Stimulated activated CD8-positive, alpha-beta memory T cell treated with anti-CD3 and anti-CD28 coated beads, Interleukin-12 subunit alpha, Interleukin-12 subunit beta, amount 100 ng/mL, for 4 hours (primary cell): Measurements from ENCODE around the gene GUCY2C.

ENCODE experiments used
- DNase-seq: peaks from one replicate; pipeline ENCODE4 v3.0.0-alpha.2; 2020; ENCODE audit warnings: low read depth

GUCY2C gene

DNA sequence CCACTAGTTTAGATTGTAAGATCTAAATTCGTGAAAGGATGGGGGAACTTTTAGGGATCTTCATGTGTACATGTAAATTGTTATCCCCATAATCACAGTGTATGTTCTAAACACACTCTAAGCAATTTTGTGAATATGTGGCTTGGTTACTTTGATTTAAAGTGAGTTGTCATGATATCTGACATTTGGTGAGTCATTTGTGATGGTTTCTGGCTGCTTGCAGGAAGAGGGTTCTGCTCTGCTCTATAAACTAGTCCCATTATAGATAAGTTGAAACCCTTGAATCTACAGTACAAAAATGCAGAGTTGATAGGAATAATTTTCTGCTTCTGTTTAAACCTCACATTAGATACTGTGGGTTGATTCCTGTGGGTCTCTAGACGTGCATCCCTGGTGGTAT lies 14.8 kb downstream of the GUCY2C start:
- no peak for DNase-seq

DNA sequence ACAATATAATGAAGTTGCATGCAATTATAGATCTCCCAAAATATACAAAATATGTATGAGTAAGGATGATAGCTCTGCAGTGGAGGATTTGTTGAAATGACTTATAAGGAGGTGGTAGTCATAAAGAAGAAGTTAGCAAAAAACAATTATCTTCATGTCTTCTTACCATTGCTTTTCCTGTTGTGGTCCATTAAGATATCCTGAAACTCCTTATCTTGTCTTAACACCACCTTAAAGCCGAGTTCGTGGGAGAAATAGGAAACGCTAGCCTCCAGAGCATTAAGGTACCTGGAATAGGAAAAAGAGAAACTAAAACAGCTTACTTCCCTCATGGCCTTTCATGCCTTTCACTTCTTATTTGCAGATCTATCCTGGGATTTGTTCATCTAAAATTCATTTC lies 15.2 kb downstream of the GUCY2C start:
- DNase-seq, result no peak

DNA sequence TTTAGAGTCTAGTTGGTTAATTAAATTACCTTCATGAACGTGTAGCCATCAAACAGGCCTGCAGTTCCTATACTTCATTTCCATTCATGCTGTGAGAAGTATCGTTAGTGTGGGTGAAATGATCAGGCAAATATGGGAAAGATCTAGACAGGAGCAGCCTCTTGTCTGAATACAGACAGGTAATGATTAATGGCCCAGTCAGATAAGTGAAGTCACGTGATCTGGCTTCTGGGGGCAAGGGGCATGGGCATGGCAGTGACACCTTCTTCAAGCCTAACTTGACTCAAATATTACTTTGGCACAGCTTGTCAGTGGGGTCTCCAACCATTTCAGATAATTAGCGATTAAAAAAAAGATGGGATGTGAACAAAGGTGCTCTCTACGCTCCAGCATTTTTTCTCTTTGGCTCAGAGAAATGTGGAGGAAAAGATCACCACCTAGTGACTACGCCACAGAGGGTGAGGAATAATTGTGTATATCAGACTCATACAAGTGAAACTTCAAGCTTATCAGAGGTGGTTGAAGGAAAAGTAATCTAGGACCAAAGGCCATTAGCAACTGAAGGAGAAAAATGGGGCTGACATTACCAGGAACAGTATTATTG lies 17.8 kb downstream of the GUCY2C start:
- no peak for DNase-seq

DNA sequence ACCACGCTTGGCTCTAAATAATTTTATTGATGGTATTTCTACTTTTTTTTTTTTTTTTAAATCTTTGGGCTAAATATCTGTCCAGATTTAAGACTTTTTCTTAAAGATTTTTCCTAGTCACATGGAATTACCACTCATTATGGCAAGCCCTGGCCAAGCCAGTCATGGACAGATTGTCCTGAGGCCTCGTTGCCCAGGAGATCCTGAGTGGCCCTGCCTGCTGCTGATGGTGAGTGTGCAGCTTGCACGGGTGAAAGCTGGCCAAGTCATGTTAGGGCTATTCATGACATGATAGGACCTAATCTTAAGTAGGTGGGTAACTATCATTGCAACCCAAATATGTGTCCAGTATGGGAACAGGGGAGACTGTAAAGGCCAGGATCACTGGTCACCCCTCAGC lies 27.8 kb downstream of the GUCY2C start:
- DNase-seq, result no peak

DNA sequence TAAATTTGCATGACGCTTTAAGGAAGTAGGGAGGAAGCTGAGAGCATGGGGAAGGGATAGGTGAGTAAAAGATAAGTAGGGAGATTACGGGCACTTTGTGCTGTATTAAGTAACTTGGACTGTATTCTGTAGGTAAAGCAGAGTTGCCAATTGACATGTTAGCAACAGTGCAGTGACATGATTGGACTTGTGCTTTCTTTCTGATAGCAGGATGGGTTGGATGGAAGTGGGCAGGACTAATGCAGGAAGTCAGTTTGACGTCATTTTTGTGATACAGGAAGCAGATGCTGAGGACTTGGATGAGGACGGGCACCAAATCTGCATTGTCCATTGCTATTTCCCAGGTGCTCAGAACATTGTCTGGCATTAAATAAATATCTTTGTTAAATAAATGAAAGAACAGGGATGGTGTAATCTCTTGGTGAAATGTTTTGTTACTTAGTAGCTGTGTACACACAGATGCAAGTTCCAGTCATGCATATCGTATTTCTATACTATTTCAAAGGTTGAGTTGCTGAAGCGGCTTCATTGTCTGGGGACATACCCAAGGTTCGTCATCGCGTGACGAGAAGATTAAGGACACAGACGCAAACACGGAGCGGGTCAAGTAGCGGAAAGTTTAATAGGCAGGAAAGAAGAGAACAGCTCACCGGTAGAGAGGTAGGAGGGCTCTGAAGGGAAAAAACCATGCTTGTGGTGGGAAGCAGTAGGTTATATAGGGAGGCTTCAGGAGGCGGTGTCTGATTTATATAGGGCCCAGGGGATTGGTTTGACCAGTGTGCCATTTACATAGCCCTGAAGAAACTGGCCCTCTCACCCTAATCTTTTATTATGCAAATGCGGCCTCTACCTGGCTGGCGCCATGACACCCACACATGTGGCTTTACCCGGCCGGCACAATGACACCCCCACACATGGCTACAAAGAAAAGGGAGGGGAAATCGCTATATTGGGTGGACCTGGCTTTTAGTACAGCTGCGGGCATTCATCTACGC lies 30.7 kb downstream of the GUCY2C start:
- DNase-seq, result no peak

DNA sequence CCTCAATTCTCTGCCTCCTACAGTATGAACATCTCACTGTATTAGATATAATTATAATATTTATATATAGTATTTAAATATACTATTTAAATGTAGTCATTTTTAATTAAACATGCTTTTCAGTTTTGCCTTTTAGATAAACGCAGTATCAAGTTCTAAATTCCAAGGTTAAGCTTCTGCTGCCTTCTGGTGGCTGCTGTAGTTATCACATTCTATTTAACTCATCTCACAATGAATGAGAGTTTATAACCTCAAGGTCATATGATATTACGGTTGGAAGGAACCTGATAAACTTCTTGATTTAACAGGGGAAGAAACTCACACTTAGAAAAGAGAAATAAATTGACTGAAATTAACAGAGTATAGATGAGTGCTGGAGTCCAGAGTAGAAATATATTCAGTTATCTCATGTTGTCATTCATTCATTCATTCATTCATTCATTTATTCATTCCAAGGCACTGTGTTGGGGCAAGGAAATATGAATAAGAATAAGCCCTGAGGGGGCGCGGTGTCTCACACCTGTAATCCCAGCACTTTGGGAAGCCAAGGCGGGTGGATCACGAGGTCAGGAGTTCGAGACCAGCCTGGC lies 31.9 kb downstream of the GUCY2C start:
- DNase-seq, result no peak

DNA sequence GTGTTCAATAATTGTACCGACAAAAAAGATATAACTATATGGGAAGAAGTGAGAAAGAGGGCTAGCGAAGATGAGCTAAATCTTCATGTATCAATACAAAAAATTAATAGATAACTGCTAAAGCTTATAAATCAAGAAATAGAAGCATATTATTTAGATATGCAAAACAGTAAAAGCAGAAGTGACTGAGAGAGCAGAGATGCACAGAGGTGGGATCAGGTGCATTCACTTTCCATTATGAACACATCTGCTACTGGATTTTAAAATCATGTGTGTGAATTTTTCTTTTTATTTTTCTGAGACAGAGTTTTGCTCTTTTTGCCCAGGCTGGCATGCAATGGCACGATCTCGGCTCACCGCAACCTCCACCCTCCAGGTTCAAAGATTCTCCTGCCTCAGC lies 33.4 kb downstream of the GUCY2C start:
- DNase-seq, result no peak

DNA sequence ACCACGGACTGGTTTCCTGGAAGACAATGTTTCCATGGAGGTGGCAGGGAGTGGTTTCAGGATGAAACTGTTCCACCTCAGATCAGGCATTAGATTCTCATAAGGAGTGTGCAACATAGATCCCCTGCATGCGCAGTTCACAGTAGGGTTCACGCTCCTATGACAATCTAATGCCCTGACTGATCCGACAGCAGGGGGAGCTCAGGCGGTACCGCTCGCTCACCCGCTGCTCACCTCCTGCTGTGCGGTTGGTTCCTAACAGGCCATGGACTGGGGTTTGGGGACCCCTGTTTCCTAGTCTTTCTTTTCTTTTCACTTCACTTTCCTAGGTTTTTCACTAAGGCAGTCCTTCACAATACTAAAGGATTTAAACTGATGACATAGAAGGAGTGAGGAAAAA lies 39.6 kb downstream of the GUCY2C start:
- no peak for DNase-seq

DNA sequence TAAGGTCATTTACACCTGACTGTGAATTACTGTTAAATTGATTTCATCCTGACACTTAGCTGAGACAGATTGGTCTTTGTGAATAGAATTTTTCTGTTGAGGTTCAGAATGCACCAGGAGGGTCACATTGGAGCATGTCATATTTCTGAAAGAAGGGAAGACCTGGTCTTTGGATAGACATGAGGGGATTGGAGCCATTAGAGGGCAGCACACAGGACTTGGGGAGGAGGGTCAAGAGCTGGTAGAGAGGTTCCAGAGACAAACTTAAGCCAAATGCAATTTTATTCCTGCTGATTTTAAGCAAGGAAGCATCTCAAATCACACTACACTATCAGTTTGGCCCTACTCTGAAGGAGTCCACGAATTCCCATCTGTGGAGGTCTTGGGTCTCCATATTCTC lies 41.1 kb downstream of the GUCY2C start:
- DNase-seq, result no peak

DNA sequence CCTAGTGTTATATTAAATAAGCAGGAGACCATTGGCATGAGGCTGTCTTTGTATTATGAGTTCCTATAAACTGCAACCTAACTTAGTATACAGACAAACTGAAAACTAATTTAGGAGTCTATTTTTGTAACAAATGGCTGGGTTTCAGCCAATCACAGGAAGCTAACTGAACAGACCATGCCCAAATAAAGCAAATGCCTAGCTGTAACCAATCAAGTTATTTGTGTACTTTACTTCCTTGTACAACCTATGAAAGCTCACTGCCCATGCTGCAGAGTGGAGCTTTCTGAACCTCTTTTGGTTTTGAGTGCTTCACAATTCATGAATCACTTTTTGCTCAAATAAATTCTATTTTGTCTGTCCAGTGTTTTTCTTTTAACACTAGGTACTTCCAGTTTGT lies 41.6 kb downstream of the GUCY2C start:
- DNase-seq, result no peak

DNA sequence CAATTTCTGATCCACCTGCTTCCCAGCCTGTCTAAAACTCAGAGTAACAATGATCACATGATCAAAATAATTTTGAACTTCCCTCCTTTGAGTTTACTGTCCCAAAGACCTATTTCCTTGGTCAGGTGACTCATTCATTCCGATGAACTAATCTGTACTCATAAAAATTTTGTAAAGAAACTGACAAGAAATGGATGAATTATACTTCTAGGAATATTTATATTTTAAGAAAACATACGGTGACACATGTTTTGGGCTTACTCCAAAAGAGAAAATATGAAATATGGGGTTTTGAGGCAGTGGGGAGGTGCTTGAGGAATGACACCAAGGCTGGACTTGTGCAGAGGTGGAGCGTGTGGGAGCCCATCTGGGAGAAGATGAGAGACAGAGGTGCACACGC lies 42.0 kb downstream of the GUCY2C start:
- DNase-seq, result no peak

DNA sequence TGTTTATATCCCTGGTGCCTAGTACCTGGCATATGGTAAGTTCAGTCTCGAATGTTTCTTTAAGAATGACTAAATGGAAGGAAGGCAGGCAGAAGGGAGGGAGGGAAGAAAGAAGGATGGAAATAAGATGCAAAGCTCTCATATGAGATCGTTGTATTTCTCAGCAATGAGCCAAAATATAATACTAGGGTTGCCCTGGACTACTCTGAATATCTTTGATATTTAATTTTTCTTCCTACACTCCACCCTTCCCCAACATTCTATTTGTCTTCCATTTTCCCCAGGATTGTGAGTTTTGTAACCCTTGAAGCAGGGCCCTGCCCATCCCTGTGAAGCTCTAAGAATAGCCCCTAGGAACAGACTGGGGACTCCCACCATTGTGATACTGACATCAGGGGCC lies 43.9 kb downstream of the GUCY2C start:
- no peak for DNase-seq

DNA sequence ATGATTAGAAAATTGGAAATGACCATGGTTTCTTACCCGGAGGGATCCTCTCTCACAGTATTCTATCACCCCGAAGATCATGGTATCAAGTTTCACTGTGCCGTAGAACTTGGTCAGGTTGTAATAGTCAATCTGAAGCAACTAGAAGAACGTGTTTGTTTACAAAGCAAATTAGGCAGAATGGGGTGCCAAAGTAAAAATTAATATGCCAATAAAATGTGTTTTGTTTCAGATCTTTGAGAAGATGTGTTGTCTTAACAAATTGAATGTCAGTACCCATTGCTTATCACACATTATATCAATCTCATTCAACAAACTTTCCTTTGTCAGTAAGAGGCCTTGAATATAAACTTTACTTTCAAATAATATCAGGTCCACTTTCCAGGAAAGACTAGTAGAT lies 45.0 kb downstream of the GUCY2C start:
- no peak for DNase-seq

DNA sequence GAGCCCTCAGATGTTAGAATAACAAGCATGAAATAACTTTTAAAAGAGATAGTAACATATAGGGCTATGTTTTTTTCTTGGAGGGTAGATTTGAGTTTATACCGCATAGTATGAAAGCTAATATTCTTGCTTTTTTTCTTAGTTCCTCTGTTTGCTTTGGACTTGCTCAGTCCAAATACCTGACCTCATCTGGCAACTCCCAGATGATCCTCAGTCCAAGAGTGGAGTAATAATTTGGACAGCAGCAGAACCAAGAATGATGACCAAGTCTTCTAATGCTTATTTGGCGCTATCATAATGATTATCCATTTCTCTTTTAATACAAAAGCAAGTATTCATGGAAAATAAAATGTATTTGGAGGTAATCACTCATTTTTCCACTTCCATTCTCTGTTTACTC lies 45.6 kb downstream of the GUCY2C start:
- DNase-seq, result no peak

DNA sequence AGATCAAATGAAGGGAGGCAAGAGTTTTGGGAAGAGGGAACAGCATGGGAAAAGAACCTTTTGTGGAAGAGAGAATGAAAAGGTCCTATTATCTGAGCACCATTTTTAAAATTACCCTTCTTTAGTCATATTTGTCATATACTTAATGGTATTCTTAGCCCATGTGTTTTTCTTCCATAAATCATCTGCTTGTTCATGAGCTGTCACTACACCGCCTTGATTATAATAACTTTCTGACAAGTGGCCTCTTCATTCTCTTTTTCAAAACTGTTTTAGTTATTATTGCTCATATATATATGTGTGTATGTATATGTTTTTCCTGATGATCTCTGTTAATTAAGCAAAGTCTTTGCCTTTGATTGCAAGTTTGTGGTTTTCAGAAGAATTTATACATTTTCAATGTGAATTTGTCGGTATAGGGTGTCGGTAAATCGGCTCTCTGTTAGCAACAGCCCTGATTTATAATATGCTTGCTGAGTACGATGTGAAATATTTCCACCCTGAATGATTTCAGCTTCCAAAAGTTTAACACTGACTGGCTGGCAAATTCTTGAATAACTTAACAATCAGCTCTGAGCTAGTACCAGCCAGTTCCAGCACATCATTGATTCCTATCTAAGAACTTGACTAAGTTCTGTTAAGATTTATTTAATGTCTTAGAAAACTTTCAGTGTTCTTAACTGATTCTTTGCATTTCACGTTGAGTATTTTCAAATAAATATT lies 49.2 kb downstream of the GUCY2C start:
- no peak for DNase-seq

DNA sequence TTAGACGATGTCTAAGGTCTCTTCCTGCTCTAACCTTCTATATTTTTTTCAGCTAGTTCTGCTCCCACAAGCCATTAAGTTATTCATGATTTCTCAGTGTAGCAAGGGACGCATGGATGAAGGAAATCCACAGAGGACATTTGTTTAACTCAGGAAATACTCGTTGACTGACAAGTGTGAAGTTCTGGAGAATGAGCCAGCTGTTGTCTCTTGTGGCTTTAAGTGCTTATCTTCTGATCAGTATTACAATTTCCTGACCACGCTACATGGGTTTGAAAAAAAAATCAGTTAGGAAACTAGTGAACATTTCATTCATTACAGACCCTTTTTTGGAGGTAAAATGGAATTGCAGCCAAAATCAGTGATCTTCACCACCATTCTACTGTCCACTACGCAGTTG lies 53.1 kb downstream of the GUCY2C start:
- DNase-seq, result no peak

DNA sequence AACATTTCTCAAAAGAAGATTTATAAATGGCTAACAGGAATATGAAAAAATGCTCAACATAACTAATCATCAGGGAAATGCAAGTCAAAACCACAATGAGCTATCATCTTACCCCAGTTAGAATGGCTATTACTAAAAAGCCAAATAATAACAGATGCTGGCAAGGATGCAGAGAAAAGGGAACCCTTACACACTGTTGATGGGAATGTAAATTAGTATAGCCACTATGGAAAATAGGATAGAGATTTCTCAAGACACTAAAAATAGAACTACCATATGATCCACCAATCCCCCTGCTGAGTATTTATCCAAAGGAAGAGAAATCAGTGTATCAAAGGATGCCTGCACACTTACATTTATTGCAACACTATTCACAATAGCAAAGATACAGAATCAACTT lies 58.3 kb downstream of the GUCY2C start:
- DNase-seq, result no peak

DNA sequence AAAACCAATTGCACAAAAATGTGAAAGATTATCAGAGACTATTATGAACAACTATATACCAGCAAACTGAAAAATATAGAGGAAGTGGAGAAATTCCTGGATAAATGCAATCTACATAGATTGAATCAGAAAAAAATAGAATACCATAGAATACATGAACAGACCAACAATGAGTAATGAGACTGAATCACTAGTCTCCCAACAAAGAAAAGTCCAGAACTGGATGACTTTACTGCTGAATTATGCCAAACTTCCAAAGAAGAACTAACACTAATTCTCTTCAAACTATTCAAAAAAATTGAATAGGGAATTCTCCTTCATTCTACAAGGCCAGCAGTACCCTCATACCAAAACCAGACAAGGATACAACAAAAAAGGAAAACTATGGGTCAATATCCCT lies 60.6 kb downstream of the GUCY2C start:
- DNase-seq, result no peak

DNA sequence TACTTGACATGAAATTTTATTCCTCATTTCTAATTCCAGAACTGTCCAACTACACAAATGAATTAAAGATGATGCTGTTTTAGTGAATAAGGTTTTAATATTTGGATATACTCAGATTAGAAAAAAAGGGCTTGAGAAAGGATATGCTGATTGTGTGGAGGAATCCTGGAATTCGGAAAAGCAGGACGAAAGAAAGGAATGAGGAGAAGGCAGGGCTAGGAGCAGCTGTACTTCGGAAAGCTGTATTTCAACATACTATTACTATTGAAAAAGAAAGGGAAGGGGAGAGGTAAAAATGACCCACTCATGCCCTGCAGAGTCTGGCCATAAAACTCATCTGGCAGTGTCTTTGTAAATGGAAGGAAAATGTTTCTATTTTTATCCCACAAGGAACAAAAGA lies 65.6 kb downstream of the GUCY2C start:
- no peak for DNase-seq

DNA sequence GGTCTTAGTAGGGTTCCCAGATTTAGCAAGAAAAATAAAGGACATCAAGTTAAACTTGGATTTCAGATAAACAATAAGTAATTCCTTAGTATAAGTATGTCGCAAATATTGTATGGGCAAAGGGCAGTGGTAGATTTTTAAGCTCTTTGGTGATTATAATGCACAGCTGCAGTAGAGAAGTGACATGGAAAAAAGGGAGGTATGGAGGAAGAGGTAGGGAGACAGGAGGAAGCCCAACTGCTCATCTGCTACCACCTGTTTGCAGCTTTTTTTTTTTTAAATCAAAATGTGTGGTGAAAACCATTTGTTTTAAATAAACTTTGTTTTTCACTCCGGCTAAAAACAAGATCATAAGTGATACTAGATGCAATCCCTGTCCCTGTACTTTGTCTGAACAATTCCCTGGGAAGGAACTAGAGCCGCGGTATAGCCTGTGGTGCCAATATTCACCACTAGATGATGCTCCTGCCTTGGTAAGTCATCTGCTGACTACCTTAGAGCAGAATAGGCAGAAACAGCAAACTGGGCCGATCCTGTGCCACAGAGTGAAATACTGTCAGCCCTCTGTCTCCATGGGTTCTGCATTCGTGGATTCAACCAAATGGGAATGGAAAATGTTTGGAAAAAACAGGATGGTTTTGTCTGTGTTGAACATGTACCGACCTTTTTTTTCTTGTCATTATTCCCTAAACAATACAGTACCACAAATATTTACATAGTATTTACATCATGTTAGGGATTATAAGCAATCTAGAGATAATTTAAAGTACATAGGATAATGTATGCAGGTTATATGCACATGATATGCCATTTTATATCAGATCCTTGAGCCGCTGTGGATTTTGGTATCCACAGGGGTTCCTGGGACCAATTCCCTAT lies 66.3 kb downstream of the GUCY2C start:
- DNase-seq, result peak; percentile 6

DNA sequence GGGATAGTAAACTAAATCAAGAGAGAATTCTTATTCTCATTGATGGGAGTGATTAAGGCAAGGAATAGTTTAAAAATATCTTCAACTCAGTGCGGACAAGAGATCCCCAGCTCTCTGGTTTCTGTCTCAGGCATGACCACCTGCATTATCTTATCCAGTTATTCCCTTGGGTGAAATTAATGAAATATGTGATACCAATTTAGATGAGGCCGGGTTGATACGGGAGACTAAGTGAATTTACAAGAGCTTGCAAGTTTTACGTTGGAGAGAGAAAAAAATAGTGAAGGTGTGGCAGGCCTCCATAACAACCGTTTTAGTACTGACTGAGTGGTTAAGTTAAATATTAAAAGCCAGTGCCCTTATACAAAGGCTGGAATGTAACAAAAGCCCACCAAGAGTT lies 67.6 kb downstream of the GUCY2C start:
- DNase-seq, result no peak

DNA sequence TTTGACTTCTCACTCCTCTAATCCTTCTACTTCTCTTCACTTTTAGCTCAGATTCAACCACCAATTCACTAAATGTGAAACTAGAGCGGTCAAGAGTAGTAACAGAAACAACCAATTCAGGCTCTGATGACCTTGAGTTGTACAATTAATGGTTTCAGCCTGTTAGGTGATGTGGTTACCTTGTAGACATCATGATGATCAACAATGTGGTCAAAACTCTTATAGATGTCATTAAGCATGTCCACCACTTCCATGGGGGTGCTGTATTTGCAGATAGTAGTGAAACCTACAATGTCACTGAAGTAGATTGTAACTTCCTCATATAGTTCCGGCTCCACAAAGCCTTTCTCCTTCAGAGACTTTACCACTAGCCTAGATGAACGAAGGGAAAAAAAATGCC lies 74.6 kb downstream of the GUCY2C start:
- DNase-seq, result no peak
